Sigmoid colon (tissue), 7 donors: ENCODE data around the gene FCRLA. TPM values are rescaled to one million over a fixed set of nuclear protein-coding genes. Genes with fewer than 3 reads are reported as not detected.

ENCODE experiments used
- DNase-seq: peaks from one replicate; pipeline ENCODE4 v3.0.0-alpha.2; 2019
- H3K27ac ChIP-seq, 4 donors: fragments of 200-600 bp; sonication (generic); one replicate each; pipeline ENCODE4 v1.5.1; 2016 to 2019; ENCODE audit warnings: mild to moderate bottlenecking in 1 of 4
- H3K27me3 ChIP-seq, 3 donors: fragments of 200-600 bp; sonication (generic); one replicate each; pipeline ENCODE4 v1.5.1; 2019; ENCODE audit warnings: mild to moderate bottlenecking in 1 of 3
- H3K36me3 ChIP-seq, 4 donors: fragments of 200-600 bp; sonication (generic); one replicate each; pipeline ENCODE4 v1.5.1; 2016 to 2019
- H3K4me1 ChIP-seq, 4 donors: fragments of 200-600 bp; sonication (generic); one replicate each; pipeline ENCODE4 v1.5.1; 2017 to 2019
- H3K4me3 ChIP-seq, 4 donors: fragments of 200-600 bp; sonication (generic); one replicate each; pipeline ENCODE4 v1.5.1; 2017 to 2019; ENCODE audit warnings: mild to moderate bottlenecking in 2 of 4, moderate library complexity in 1 of 4
- H3K9me3 ChIP-seq, 4 donors: fragments of 200-600 bp in 3 of 4; sonication (generic) in 3 of 4; one replicate each; pipeline versions ENCODE4 v1.5.1 to v1.6.1; 2013 to 2019
- CTCF ChIP-seq, 4 experiments: fragments of 450-650 bp in 3 of 4; fragments of 200-600 bp in 1 of 4; IDR thresholded peaks; one replicate each; pipeline ENCODE4 v1.5.1; 2016 to 2019; ENCODE audit warnings: antibody characterized with exemption in 4 of 4, mild to moderate bottlenecking in 3 of 4, moderate library complexity in 2 of 4
- EP300 ChIP-seq, 4 donors: sonication (generic); formaldehyde crosslinking; IDR thresholded peaks; one replicate each; pipeline ENCODE4 v1.6.1; 2017; ENCODE audit warnings: antibody characterized with exemption in 4 of 4
- POLR2A ChIP-seq, 2 donors: fragments of 450-650 bp; IDR thresholded peaks; one replicate each; pipeline ENCODE4 v1.6.1; 2016; ENCODE audit warnings: antibody characterized with exemption in 2 of 2, mild to moderate bottlenecking in 2 of 2, moderate library complexity in 2 of 2
- POLR2AphosphoS5 ChIP-seq, 4 donors: sonication (generic); formaldehyde crosslinking; IDR thresholded peaks; one replicate each; pipeline ENCODE4 v1.6.1; 2017; ENCODE audit warnings: antibody characterized with exemption in 4 of 4
- WGBS, 2 donors: extraction: QIAGEN DNeasy Blood & Tissue Kit; methylation state at CpG; one replicate each; pipeline ENCODE4 v1.1.7; 2013; 5-methylcytosine and 5-hydroxymethylcytosine counted together
- intact Hi-C: fragments of 100-400 bp; cut with DNase I; formaldehyde crosslinking; loops from one replicate; pipeline ENCODE4 v1.15.1; 2023
- polyA plus RNA-seq, 3 donors: library from polyadenylated mRNA; stranded (reverse); fragments of 200-250 nt; gene quantifications; one replicate each; pipeline ENCODE4 v1.2.3, GENCODE V29; 2013
- total RNA-seq, 4 donors: library from RNA; depleted of rRNA; stranded (reverse); fragments of >200 nt; gene quantifications; one replicate each; pipeline ENCODE4 v1.1.0, GENCODE V29; 2016
- donor health status: healthy with polysubstance abuse.
- donor health status: Bipolar disorder and iron deficiency.
- donor health status: healthy.

The FCRLA gene
- total and polyA plus RNA-seq, 7 donors = 1.6 to 22.0 TPM; not detected in 5

- WGBS, 2 donors = 81% methylated on average over 6 of the region's 6 CpGs
- H3K4me3 ChIP-seq = no peak overlapping the region
- no peak overlapping the region for H3K27ac ChIP-seq
- intact Hi-C loops = no loop called here
- TF ChIP-seq POLR2A (IDR thresholded peaks at IDR 0.05) (no peak), EP300 (IDR thresholded peaks at IDR 0.05) (no peak), CTCF (IDR thresholded peaks at IDR 0.05) (no peak), POLR2AphosphoS5 (IDR thresholded peaks at IDR 0.05) (no peak)
- no peaks in the 10 kb centered on the region for H3K9me3 ChIP-seq
- no peaks in the 10 kb centered on the region for H3K27me3 ChIP-seq
- no peaks in the 10 kb centered on the region for H3K36me3 ChIP-seq
- H3K4me1 ChIP-seq = peaks cover 0 to 16% (median 13%) of the 10 kb centered on the region in 4 donors
- no peak for DNase-seq
These were observed 23.1 kb downstream of the FCRLA start for GRCh38 chr1:161730050-161730564.

GRCh38 chr1:161731241-161731640 is 24.2 kb downstream of the FCRLA start:
- Histone ChIP-seq H3K4me3 (no peak overlapping the region), H3K9me3 (no peaks in the 10 kb centered on the region), H3K36me3 (no peaks in the 10 kb centered on the region), H3K27ac (no peak overlapping the region), H3K27me3 (no peaks in the 10 kb centered on the region), H3K4me1 (peaks cover 0 to 6% (median 4%) of the 10 kb centered on the region in 4 donors)
- intact Hi-C loops = no loop called here
- no peak for TF ChIP-seq CTCF (IDR thresholded peaks at IDR 0.05)
- no peak for TF ChIP-seq POLR2AphosphoS5 (IDR thresholded peaks at IDR 0.05)
- DNase-seq = no peak
- 76 to 81% methylated on average over 6 of the region's 6 CpGs for WGBS, 2 donors

- no peaks in the 10 kb centered on the region for H3K27me3 ChIP-seq
- H3K36me3 ChIP-seq = no peaks in the 10 kb centered on the region
- intact Hi-C loops = no loop called here
- H3K4me1 ChIP-seq = peaks cover 0 to 5% (median 4%) of the 10 kb centered on the region in 4 donors
- H3K4me3 ChIP-seq = no peak overlapping the region
- no peaks in the 10 kb centered on the region for H3K9me3 ChIP-seq
- no peak overlapping the region for H3K27ac ChIP-seq
- 81 to 89% methylated on average over 5 of the region's 5 CpGs for WGBS, 2 donors
- DNase-seq = no peak
- TF ChIP-seq CTCF (IDR thresholded peaks at IDR 0.05) = no peak
- no peak for TF ChIP-seq POLR2A (IDR thresholded peaks at IDR 0.05)
- TF ChIP-seq POLR2AphosphoS5 (IDR thresholded peaks at IDR 0.05) = no peak
- no peak for TF ChIP-seq EP300 (IDR thresholded peaks at IDR 0.05)
These were observed 25.1 kb downstream of the FCRLA start for GRCh38 chr1:161731981-161732718.

- Histone ChIP-seq H3K4me1 (no peaks in the 10 kb centered on the region), H3K27me3 (no peaks in the 10 kb centered on the region), H3K27ac (no peak overlapping the region), H3K9me3 (no peaks in the 10 kb centered on the region), H3K4me3 (no peak overlapping the region), H3K36me3 (no peaks in the 10 kb centered on the region)
- intact Hi-C loops = no loop called here
- DNase-seq = no peak
- 5 to 10% methylated on average over 1 of the region's 1 CpG for WGBS, 2 donors
- TF ChIP-seq POLR2A (IDR thresholded peaks at IDR 0.05) (no peak), POLR2AphosphoS5 (IDR thresholded peaks at IDR 0.05) (no peak), CTCF (IDR thresholded peaks at IDR 0.05) (no peak)
These were observed 26.5 kb downstream of the FCRLA start for GRCh38 chr1:161733526-161733925.

- Histone ChIP-seq H3K4me3 (no peak overlapping the region), H3K9me3 (no peaks in the 10 kb centered on the region), H3K4me1 (no peaks in the 10 kb centered on the region), H3K27me3 (no peaks in the 10 kb centered on the region), H3K36me3 (no peaks in the 10 kb centered on the region), H3K27ac (no peak overlapping the region)
- no peak for DNase-seq
- intact Hi-C loops = no loop called here
- TF ChIP-seq CTCF (IDR thresholded peaks at IDR 0.05) (no peak), POLR2A (IDR thresholded peaks at IDR 0.05) (no peak), POLR2AphosphoS5 (IDR thresholded peaks at IDR 0.05) (no peak), EP300 (IDR thresholded peaks at IDR 0.05) (no peak)
- WGBS, 2 donors = 90 to 91% methylated on average over 3 of the region's 3 CpGs
These were observed 28.8 kb downstream of the FCRLA start for GRCh38 chr1:161735837-161736236.
